ENCODE results near the gene NOP9.
"Not testable (repeated sequence)": the region's sequence is repeated elsewhere in the genome, so short reads cannot be mapped to it uniquely, and the experiment has no call there.

NOP9 gene

GRCh38 chr14:24330973-24331674 lies 31.5 kb downstream of the NOP9 start:
- no peak for DNase-seq

DNA sequence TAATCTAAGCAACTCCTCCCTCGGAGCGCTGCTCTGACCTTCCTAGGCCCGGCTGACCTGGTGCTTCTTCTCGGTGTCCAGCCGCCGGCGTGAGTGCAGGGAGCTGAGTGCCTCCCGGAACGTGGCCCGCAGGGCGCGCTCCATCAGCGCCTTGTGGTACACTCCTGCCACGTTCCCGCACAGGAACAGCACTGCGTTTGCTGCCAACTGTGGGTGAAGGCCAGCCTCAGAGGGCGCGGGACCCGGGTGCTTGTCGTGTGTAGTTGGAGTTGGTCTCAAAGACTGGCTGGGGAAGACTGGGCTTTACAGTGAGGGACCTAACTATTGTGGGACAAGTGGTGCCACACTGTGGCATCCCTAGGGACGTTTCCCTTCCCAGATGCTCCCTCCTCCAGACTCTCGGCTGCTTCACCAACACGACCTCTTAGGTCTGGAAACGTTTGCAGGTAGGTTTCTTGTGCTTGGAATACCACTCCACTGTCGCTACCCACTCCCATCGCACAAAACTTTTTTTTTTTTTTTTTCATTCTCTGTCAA lies 32.1 kb downstream of the NOP9 start:
- no peak for DNase-seq

DNA sequence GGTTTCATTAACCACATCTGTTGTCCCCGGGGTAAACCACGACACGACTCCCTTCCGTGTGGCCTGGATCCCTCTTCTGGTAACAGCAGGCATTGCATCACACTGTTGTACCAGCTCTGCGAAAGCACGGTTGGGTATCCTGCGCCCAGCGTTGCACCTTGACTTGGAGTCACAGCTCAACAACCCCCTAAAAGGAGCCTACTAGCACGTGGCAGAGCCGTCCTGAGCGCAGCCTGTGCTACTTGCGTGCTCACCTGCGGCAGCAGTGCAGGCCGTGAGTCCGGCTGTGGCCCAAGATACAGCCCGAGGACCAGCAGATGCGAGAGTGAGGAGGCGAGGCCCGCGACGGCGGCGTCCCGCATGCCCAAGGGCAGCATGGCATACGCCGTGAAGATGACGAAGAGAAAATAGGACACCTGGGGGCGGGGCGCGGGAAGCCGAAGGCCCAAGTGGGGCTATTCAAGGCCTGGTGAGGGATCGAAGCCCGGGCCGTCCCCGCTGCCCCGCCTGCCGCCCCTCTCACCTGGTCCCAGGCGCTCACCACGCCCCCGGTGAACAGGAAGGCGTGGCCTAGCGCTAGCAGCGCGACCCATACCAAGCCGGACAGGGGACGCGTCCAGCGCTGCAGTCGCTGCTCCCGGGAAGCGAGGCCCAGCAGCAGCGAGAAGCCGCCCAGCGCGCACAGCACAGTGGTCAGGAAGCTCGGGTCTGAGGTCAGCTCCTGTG lies 32.8 kb downstream of the NOP9 start:
- peak; percentile 92 for DNase-seq

- DNase-seq: peak; percentile 71
These were observed 35.0 kb downstream of the NOP9 start, which contains the start of gene ADCY4 for GRCh38 chr14:24334431-24335291. TSS of gene ADCY4 (minus strand) at chr14:24335071. CDS start at chr14:24334652, 419 bp downstream.

DNA sequence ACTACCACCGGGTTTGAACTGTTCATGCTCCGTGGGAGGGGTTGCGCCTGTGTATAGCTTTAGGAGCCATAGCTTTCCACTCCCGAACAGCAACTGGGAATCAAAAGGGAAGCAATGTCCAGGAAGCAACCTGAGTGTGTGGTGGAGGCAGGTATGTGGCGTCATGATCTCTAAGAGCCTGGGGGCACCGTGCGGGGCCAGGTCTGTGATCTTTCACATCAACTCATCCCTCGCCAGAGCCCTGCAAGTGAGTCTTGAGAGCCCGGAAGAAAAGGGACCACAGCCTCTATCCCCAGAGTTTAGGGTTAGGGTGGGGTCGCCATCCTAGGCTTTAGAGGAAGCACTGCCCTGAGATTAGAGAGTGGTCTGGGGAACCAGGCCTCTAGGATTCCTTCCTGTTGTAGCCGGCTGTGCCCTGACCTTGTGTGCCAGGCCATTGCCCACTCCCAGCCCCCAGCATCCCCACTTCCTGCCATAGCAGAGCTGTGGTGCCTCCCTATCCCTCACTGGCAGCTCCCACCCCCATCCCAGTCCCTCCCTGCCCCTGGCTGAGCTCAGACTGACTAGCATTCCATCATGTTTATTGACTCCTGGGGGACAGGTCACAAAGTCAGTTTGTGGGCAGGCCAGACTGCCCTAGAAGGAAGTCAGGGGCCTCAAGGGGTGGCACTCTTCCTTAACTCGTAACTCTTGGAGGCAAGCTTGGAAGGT lies 36.0 kb downstream of the NOP9 start:
- DNase-seq: no peak

- DNase-seq: no peak
These were observed 37.6 kb downstream of the NOP9 start for GRCh38 chr14:24337144-24337823.

- no peak for DNase-seq
These were observed 38.1 kb downstream of the NOP9 start for GRCh38 chr14:24337824-24338175.

GRCh38 chr14:24338843-24339242 lies 39.2 kb downstream of the NOP9 start:
- DNase-seq: no peak

GRCh38 chr14:24339284-24340151 lies 39.9 kb downstream of the NOP9 start, which contains the start of gene RIPK3:
TSS of gene RIPK3 (minus strand) at chr14:24339991. CDS start at chr14:24339826, 165 bp downstream.
- DNase-seq: peak; percentile 90

DNA sequence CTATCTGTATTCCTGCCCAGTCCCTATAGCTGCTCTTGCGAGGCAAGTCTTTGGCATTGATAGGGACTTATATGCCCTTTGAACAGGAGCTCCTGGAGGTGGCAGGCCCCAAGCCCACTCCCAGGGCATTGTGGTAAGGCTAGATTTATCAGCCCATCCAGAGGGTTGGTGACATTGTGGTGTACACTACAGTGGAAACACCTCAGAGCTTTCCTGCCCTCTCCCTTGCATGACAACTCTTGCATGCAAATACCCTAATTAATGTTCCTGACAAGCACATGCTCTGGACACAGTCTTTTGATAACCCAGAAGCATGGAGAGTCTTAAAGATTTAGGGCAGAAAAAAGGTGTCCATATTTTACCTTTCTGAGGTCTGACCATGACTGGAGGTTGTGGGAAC lies 41.0 kb downstream of the NOP9 start:
- DNase-seq: no peak

- DNase-seq: no peak
These were observed 43.2 kb downstream of the NOP9 start for GRCh38 chr14:24342889-24343288.

DNA sequence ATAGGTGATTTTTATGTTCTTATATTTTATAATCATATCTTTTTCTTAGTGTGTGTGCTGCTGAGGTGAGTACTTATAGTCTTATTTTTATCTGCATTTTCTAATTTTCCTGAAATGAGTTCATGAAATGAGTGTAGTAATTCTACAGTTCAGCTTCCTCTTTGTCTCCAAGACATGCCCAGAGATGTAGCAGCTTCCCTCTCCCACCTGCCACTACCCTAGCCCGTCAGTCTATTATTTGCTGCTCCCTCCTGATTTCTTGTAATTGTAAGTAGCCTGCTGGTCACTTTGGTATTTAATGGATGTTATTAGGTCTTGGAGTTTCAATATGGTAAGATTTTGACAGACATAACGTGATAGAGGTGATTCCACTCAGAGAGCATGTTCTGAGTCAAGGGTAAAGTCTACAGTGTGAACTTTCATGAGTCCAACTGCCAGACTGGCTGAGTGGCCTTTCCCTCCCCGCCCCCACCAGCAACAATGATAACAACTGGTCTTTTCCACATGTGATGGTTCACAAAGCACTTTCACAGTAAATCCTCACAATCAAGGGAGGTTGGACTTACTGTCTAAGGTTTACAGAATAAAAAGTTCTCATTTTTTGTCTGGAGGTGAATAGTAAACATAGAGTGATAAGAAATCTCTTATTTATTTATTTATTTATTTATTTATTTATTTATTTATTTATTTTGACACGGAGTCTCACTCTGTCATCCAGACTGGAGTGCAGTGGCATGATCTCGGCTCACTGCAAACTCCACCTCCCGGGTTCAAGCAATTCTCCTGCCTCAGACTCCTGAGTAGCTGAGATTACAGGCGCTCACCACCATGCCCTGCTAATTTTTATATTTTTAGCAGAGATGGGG lies 44.4 kb downstream of the NOP9 start:
- DNase-seq: no peak

DNA sequence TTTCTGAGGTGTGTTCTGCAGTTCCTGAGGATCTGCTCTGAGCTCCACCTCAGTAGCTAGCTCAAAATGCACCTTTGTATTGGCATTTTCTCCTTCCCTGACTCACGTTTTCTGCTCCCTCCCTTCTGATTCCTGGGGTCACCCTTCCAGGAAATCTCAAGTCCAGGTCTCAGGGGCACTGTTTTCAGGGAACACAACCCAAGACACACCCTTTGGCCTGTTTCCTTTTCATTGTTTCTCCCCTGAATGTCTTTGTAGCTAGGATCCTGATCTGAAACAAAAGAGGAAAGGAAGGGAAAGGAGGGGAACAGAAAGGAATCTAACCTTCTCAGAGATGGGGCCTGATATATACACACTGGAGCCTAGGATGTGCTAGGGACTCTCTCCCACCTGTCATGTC lies 47.5 kb downstream of the NOP9 start:
- DNase-seq: no peak

DNA sequence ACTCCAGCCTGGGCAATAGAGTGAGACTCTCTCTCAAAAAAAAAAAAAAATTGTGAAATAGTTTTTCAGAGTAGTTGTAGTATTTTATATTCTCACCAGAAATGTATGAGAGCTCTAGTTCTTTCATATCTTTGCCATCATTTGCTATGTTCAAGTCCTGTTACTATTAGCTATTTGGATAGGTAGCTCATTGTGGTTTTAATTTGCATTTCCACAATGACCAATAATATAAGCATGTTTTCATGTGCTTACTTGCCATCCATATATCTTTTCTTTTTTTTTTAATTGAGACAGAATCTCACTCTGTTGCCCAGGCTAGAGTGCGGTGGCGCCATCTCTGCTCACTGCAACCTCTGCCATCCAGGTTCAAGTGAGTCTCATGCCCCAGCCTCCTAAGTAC lies 48.5 kb downstream of the NOP9 start:
- DNase-seq: no peak

DNA sequence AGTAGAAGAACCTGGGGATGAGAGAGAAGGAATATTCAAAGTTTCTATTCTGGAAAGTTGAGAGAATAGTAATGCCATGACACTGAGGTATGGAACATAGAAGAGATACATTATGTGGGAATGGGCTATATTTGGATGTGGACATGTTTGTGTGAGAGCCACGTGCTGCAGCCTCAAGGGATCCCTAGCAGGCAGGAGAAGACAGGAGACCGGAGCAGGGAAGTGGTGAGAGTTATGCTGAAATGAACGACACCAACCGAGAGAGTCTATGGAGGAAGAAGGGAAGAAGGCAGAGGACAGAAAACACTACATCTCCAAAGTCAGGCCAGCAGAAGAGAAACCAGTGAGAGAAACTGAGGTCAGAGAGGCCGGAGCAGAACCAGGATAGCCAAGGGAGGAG lies 50.1 kb downstream of the NOP9 start:
- no peak for DNase-seq

GRCh38 chr14:24351517-24351916 lies 51.9 kb downstream of the NOP9 start:
- DNase-seq: no peak

- no peak for DNase-seq
These were observed 54.2 kb downstream of the NOP9 start for GRCh38 chr14:24353559-24354481.

DNA sequence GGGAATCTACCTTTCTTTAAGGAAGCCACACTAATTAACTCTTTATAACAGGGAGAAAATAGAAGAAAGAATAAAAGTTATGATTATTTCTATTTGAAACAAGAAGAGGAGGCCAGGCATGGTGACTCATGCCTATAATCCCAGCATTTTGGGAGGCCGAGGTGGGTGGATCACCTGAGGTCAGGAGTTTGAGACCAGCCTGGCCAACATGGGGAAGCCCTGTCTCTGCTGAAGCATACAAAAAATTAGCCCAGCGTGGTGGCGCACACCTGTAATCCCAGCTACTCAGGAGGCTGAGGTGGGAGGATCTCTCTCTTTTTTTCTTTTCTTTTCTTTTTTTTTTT lies 54.8 kb downstream of the NOP9 start:
- not testable (repeated sequence) for DNase-seq

- no peak for DNase-seq
These were observed 55.4 kb downstream of the NOP9 start for GRCh38 chr14:24355009-24355408.

Measured in activated effector memory CD4-positive, alpha-beta T cell treated with anti-CD3 and anti-CD28 coated beads, Interleukin-2, amount 50 U/mL, for 16 hours (primary cell).